Hepatocyte (in vitro differentiated cells): ENCODE results near the gene PGGHG.

Experiments used
- CTCF ChIP-seq: fragments of 200-600 bp; sonication (generic); IDR thresholded peaks from 2 replicates; pipeline ENCODE4 v1.5.1; 2016; ENCODE audit warnings: antibody characterized with exemption, mild to moderate bottlenecking; ENCODE audit not compliant: poor library complexity
- EZH2 ChIP-seq: fragments of 200-600 bp; sonication (generic); IDR thresholded peaks from 2 replicates; pipeline ENCODE4 v1.6.1; 2016; ENCODE audit warnings: antibody characterized with exemption, mild to moderate bottlenecking, borderline replicate concordance

DNA sequence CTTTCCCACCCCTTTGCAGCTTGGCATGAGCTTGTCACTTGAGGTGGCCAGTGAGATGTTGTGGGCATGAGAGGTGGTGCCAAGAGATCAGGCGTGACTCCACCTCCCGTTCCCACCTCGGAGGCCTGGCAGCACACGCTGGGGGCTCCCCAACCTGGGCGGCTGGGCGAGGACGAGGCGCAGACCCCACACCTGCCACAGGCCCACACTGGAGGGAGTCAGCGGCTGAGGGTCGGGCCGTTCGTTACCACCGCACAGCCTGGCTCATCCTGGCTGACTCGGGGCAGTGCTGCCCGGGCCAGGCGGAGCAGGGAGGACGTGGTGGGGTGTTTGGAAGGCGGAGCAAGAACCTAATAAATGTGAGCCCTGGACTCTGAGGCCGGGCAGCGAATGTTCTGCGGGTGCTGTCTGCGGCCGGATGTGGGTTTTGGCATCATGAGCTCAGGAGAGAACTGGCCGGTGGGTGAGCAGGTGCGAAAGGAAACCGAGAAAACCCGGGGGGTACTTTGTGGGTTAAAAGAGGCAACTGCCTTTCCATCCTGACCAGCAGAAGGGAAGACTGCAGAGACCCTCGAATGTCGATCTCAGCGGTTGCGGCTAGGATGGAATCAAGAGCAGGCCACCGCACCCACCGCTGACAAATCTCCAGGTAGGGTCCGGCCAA, 41.9 kb downstream of the PGGHG start:
- TF ChIP-seq CTCF: no peak
- no peak for TF ChIP-seq EZH2
